Measurements from ENCODE around the gene PTPRE. TPM values are rescaled to one million over a fixed set of nuclear protein-coding genes. Genes with fewer than 3 reads are reported as not detected.

PTPRE gene
- total RNA-seq, 1 experiment from 2014 or later, result 12.3 TPM

GRCh38 chr10:127996586-127996985, 89.7 kb downstream of the PTPRE start (continued):
- TF ChIP-seq REST (IDR thresholded peaks at IDR 0.05; ENCODE audit: low read depth), result no peak
- no peak for TF ChIP-seq FOSL1 (IDR thresholded peaks at IDR 0.05; ENCODE audit: low read depth)
- no peak for TF ChIP-seq RAD21 (IDR thresholded peaks at IDR 0.05; ENCODE audit: low read depth)
- no peak for TF ChIP-seq ZFX (IDR thresholded peaks at IDR 0.05)
- TF ChIP-seq POLR2A (IDR thresholded peaks at IDR 0.05; ENCODE audit: borderline replicate concordance, extremely low read depth, insufficient read depth, insufficient read length), result no peak
- no peak for TF ChIP-seq POLR2AphosphoS5 (IDR thresholded peaks at IDR 0.05; ENCODE audit: low read depth, low read length)
- no peak for TF ChIP-seq EGR1 (IDR thresholded peaks at IDR 0.05; ENCODE audit: low read depth)
- no peak for TF ChIP-seq MAX (IDR thresholded peaks at IDR 0.05)

- Histone ChIP-seq H2AFZ (ENCODE audit: low read depth, low read length, poor library complexity, severe bottlenecking) (no peak overlapping the region), H3K9ac (ENCODE audit: low read length) (no peak overlapping the region), H3K9me3 (ENCODE audit: control insufficient read depth in 1 of 2, insufficient read depth in 1 of 2, low read depth in 1 of 2, low read length in 2 of 2) (no peaks in the 10 kb centered on the region), H3K9me2 (ENCODE audit: insufficient read depth) (no peaks in the 10 kb centered on the region), H3K36me3 (ENCODE audit: control insufficient read depth in 1 of 2, insufficient read depth in 2 of 2, low read length in 2 of 2) (no peaks in the 10 kb centered on the region), H3K27ac (ENCODE audit: low read depth, low read length) (no peak overlapping the region), H3K27me3 (ENCODE audit: insufficient read depth, low read length) (peaks cover 10% of the 10 kb centered on the region; the same call in 1 of the 2 replicates), H3K4me1 (ENCODE audit: control insufficient read depth in 1 of 2, insufficient read depth in 2 of 2, low read length in 2 of 2) (peaks cover 0 to 8% of the 10 kb centered on the region in 2 experiments; a peak in 2 of 4 replicates), H3K4me2 (ENCODE audit: low read length) (no peak overlapping the region), H3K79me2 (ENCODE audit: insufficient read depth, low read length) (no peaks in the 10 kb centered on the region), H4K20me1 (ENCODE audit: insufficient read depth) (no peaks in the 10 kb centered on the region), H3K4me3 (replicated peaks in 1 of 2; ENCODE audit: low read depth in 1 of 2, low read length in 2 of 2) (no peak overlapping the region)
- ChIA-PET RAD21 (ENCODE audit: low non-redundant PET in 1 of 2, low total read pairs in 2 of 2, uncharacterized antibody in 2 of 2, unreplicated experiment in 2 of 2) (no interaction called here), CTCF (no interaction called here), POLR2A (no interaction called here)
- no TSS peak for BruUV-seq (replicated peaks)
- ATAC-seq (no peak), DNase-seq (ENCODE audit: low read depth, low spot score) (no peak)
- intact Hi-C loops (cut with micrococcal nuclease), result no loop called here
- TF ChIP-seq EZH2phosphoT487 (IDR thresholded peaks at IDR 0.05; ENCODE audit: borderline replicate concordance) (no peak), MAX (IDR thresholded peaks at IDR 0.05) (no peak), SP1 (IDR thresholded peaks at IDR 0.05; ENCODE audit: low read depth) (no peak), RAD21 (IDR thresholded peaks at IDR 0.05; ENCODE audit: low read depth) (no peak), SRF (IDR thresholded peaks at IDR 0.05; ENCODE audit: low read depth) (no peak), TCF7L2 (IDR thresholded peaks at IDR 0.05; ENCODE audit: borderline replicate concordance, extremely low read depth, insufficient read depth, insufficient read length) (no peak), POLR2A (IDR thresholded peaks at IDR 0.05; ENCODE audit: borderline replicate concordance, extremely low read depth, insufficient read depth, insufficient read length) (no peak), FOSL1 (IDR thresholded peaks at IDR 0.05; ENCODE audit: low read depth) (no peak), YY1 (IDR thresholded peaks at IDR 0.05; ENCODE audit: extremely low read depth, insufficient replicate concordance, low read depth, low read length) (no peak), EZH2 (IDR thresholded peaks at IDR 0.05) (no peak), CTCF (IDR thresholded peaks at IDR 0.05 in 2 of 3, conservative IDR thresholded peaks at IDR 0.05 in 1 of 3; ENCODE audit: borderline replicate concordance in 1 of 3, insufficient read depth in 1 of 3, low read depth in 2 of 3, low read length in 2 of 3) (no peak), ELF1 (IDR thresholded peaks at IDR 0.05; ENCODE audit: borderline replicate concordance, low read depth) (no peak), POLR2AphosphoS5 (IDR thresholded peaks at IDR 0.05; ENCODE audit: low read depth, low read length) (no peak), SIN3A (IDR thresholded peaks at IDR 0.05; ENCODE audit: low read depth) (no peak), ZFX (IDR thresholded peaks at IDR 0.05) (no peak), CEBPB (IDR thresholded peaks at IDR 0.05; ENCODE audit: low read depth) (no peak)
Measured at GRCh38 chr10:127997271-127997670, 90.4 kb downstream of the PTPRE start.

Data from HCT116 (cell line).